Smooth muscle cell (in vitro differentiated cells): ENCODE results near the gene MBLAC1. TPM values are rescaled to one million over a fixed set of nuclear protein-coding genes. Genes with fewer than 3 reads are reported as not detected.

Experiments used
- DNase-seq: peaks from one replicate; lab custom pipeline; 2025; ENCODE audit not compliant: unreplicated experiment; lab: John Stamatoyannopoulos, UW
- H2AFZ ChIP-seq: fragments of 200-600 bp; sonication (generic); 2 replicates; pipeline ENCODE4 v1.6.0; 2016; ENCODE audit warnings: antibody characterized with exemption, low read depth, mild to moderate bottlenecking
- H3F3A ChIP-seq: fragments of 200-600 bp; sonication (generic); 2 replicates; pipeline ENCODE4 v1.6.0; 2017; ENCODE audit warnings: antibody characterized with exemption, low read depth
- H3K27ac ChIP-seq: fragments of 200-600 bp; sonication (generic); 2 replicates; pipeline ENCODE4 v1.5.1; 2016; ENCODE audit warnings: low read depth, mild to moderate bottlenecking
- H3K27me3 ChIP-seq: fragments of 200-600 bp; sonication (generic); 2 replicates; pipeline ENCODE4 v1.6.1; 2016; ENCODE audit warnings: low read depth, mild to moderate bottlenecking
- H3K36me3 ChIP-seq: fragments of 200-600 bp; sonication (generic); 2 replicates; pipeline ENCODE4 v1.5.1; 2016; ENCODE audit warnings: low read depth
- H3K4me1 ChIP-seq: fragments of 200-600 bp; sonication (generic); 2 replicates; pipeline ENCODE4 v1.5.1; 2016; ENCODE audit warnings: low read depth
- H3K4me2 ChIP-seq: fragments of 200-600 bp; sonication (generic); 2 replicates; pipeline ENCODE4 v1.6.0; 2016; ENCODE audit warnings: mild to moderate bottlenecking
- H3K4me3 ChIP-seq: fragments of 200-600 bp; sonication (generic); 2 replicates; pipeline ENCODE4 v1.5.1; 2016; ENCODE audit warnings: mild to moderate bottlenecking
- H3K79me2 ChIP-seq: fragments of 200-600 bp; sonication (generic); 2 replicates; pipeline ENCODE4 v1.6.0; 2016; ENCODE audit warnings: low read depth, mild to moderate bottlenecking
- H3K9ac ChIP-seq: fragments of 200-600 bp; sonication (generic); 2 replicates; pipeline ENCODE4 v1.6.0; 2016; ENCODE audit warnings: low read depth
- H3K9me3 ChIP-seq: fragments of 200-600 bp; sonication (generic); replicated peaks from 2 replicates; pipeline ENCODE4 v1.5.1; 2016; ENCODE audit warnings: low read depth
- H4K20me1 ChIP-seq: fragments of 200-600 bp; sonication (generic); 2 replicates; pipeline ENCODE4 v1.6.0; 2016; ENCODE audit warnings: low read depth
- CTCF ChIP-seq: fragments of 200-600 bp; sonication (generic); IDR thresholded peaks from 2 replicates; pipeline ENCODE4 v1.5.1; 2017; ENCODE audit warnings: borderline replicate concordance, mild to moderate bottlenecking, antibody characterized with exemption; ENCODE audit not compliant: insufficient read depth, poor library complexity, severe bottlenecking
- WGBS: methylation state at CpG from one replicate; pipeline ENCODE4 v1.1.7; 2016; ENCODE audit warnings: low lambda C conversion rate; 5-methylcytosine and 5-hydroxymethylcytosine counted together
- microRNA counts: library from miRNA; unstranded; fragments of <30 nt; microRNA quantifications from one replicate; lab custom pipeline; 2016
- microRNA-seq: library from miRNA; unstranded; fragments of <30 nt; microRNA quantifications from one replicate; pipeline ENCODE4, GENCODE V29; 2016; ENCODE audit warnings: borderline number of aligned reads
- polyA plus RNA-seq: library from polyadenylated mRNA; unstranded; fragments of >200 nt; fragmentation: Nextera tagmentation; extraction: Ambion mirVana; gene quantifications from 2 replicates; pipeline ENCODE4 v1.2.1, GENCODE V29; 2016
- small RNA-seq: library from RNA; depleted of rRNA; stranded (forward); fragments of <200 nt; gene quantifications from one replicate; pipeline ENCODE3, GENCODE V24; 2014
- total RNA-seq: library from RNA; depleted of rRNA; stranded (reverse); fragments of >200 nt; gene quantifications from 2 replicates; pipeline ENCODE4 v1.2.3, GENCODE V29; 2014

Gene MBLAC1
- total and polyA plus RNA-seq, 2 experiments from 2014 or later: 0.76 to 2.3 TPM

DNA sequence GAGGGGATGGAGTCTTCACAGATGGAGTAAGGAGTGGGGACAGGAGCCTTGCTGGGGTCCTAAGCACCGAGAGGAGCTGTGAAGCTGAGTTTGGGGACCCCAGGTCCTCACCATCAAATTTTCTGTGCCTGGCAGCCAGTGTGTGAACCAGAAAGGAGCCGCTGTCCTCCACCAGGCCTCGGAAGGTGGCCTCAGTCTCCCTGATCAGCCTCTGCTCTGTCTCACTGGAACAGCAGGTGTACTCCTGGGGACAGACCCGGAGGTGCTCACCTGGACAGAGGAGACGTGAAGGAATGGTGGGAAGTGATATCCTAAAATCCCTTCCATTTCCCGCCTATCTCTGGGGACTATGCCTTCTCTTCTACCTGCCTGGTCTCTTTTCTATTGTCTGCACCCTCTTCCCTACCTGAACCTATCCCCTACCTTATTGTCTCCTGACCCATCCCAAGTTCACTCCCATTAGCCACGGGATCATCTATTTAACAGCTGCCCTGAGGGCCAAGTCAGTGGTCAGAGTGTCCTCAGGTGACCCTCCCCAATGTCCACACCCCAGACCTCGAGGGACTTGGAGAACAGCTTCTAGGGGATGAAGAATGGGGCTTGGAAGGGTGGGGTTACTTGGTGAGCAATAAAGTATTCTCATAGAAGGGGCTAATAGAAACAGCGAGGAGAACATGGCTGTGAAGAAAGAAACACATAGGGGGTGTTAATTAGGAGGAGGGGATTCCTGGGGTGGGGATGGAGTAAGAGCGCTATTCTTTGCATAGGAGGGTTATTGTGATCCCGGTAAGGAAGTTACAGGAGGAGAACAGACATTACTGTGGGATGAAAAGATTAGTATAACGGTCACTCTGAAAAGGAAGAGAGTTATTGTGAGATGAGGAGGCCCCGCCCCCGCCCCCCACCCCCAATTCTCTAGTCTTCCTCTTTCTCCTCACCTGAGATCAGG, 49.6 kb downstream of the MBLAC1 start:
- Histone ChIP-seq H2AFZ (peak overlapping the region; percentile 99), H4K20me1 (no peaks in the 10 kb centered on the region), H3K27ac (no peak overlapping the region), H3K4me1 (peaks cover 6% of the 10 kb centered on the region), H3K4me3 (peak overlapping the region; percentile 94), H3K4me2 (peak overlapping the region; percentile 99), H3K9ac (peak overlapping the region; percentile 53), H3K36me3 (no peaks in the 10 kb centered on the region), H3F3A (peaks cover 4% of the 10 kb centered on the region), H3K79me2 (no peaks in the 10 kb centered on the region), H3K9me3 (no peaks in the 10 kb centered on the region), H3K27me3 (peaks cover 11% of the 10 kb centered on the region)
- no peak for DNase-seq
- TF ChIP-seq CTCF: no peak
- WGBS: 50% methylated on average over 14 of the region's 14 CpGs

DNA sequence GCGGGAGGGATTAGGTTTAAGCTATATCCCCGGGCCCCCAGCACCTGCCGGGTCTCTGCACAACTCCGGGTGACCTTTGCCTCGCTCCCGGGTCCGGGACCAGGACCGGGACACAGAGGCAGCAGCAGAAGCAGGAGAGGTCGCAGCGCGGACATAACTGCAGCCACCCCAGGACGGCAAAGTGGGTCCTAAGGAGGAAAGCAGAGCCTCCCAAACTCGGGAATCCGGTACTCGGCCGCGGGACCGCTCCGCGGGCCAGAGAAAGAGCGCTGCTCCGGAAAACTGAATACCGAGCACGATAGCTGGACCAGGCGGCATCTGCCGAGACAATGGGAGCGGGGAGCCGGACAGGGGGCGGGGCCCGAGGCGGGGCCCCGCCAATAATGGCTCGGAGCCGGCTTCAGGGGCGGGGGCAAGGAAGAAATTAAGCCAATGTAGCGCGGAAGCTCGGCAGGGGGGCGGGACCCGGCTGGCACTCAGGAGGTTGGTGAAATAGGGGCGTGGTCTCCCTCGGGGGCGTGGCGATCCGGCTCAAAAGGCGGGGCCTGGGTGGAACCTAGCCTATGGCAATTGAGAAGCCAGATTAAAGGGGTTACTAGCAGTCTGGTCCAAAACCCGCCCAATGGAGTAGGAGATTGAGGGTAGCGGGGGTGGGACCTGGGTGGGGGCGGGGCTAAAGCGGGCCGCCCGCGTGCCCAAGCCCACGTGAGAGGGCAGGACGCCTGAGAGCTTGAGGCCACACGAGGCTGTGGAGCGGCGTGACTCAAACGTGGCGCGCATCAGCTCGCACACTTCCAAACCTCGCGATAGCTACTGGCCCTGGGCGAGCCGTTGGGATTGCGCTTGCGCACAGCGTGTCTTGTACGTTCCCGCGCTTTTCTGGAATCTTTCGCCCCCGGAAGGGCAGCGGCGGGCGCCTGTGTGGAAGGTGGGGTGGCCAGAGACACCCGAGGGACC, 50.6 kb downstream of the MBLAC1 start, which contains the start of the genes GPC2 and STAG3:
GPC2 (minus strand) TSS at position 337 of the 957 bp plus-strand sequence; CDS start at position 155, 182 bp downstream.
STAG3 (plus strand) TSS at position 874 of the 957 bp plus-strand sequence. CDS start 2,639 bp downstream, outside the sequence.
- WGBS: 24% methylated on average over 77 of the region's 78 CpGs
- peak within 1 kb of the TSS; percentile 53 for H3K9ac ChIP-seq
- no peaks in the 10 kb centered on the region for H4K20me1 ChIP-seq
- peaks cover 1% of the 10 kb centered on the region for H3K27me3 ChIP-seq
- no peaks in the 10 kb centered on the region for H3F3A ChIP-seq
- H3K4me1 ChIP-seq: peaks cover 6% of the 10 kb centered on the region
- peak within 1 kb of the TSS; percentile 99 for H3K4me2 ChIP-seq
- no peaks in the 10 kb centered on the region for H3K9me3 ChIP-seq
- H3K79me2 ChIP-seq: no peaks in the 10 kb centered on the region
- no peaks in the 10 kb centered on the region for H3K36me3 ChIP-seq
- no peak within 1 kb of the TSS for H3K27ac ChIP-seq
- peak; percentile 76 for DNase-seq
- TF ChIP-seq CTCF: no peak
- H3K4me3 ChIP-seq: peak within 1 kb of the TSS; percentile 94
- H2AFZ ChIP-seq: peak within 1 kb of the TSS; percentile 99

MicroRNA genes within 50 kb of the gene (microRNA counts, 767-probe panel; counts per million panel counts)
- microRNA hsa-miR-106b-5p (lab: Ali Mortazavi, UCI) (6,319 counts per million, percentile 33 among the panel's probes with 10 or more counts), microRNA hsa-miR-25-3p (lab: Ali Mortazavi, UCI) (8,744 counts per million, percentile 64 among the panel's probes with 10 or more counts), microRNA hsa-miR-93-5p (lab: Ali Mortazavi, UCI) (9,580 counts per million, percentile 76 among the panel's probes with 10 or more counts)

Small RNAs within 50 kb of the gene (microRNA-seq; reads per million reads assigned to microRNA genes)
- gene MIR106B (3,257 reads per million, percentile 88 among the genes with 10 or more reads in this experiment), gene MIR25 (302 reads per million, percentile 69 among the genes with 10 or more reads in this experiment), gene MIR4658 (not detected), gene MIR93 (6,177 reads per million, percentile 92 among the genes with 10 or more reads in this experiment)

Small RNAs within 50 kb of the gene (small RNA-seq; reads per million reads assigned to genes)
- 13.0 reads per million, percentile 82 among the genes with 10 or more reads in this experiment for gene MIR106B
- gene MIR25: 134 reads per million, percentile 99 among the genes with 10 or more reads in this experiment
- 70.4 reads per million, percentile 97 among the genes with 10 or more reads in this experiment for gene MIR93

Other genes starting within 250 kb of the MBLAC1 start
- gene OR2AE1, start 249.9 kb upstream of the MBLAC1 start, total RNA-seq: not detected in 2 replicates
- gene OR2AE1, start 249.9 kb upstream of the MBLAC1 start, polyA plus RNA-seq: not detected in 2 replicates
- not detected in 2 replicates for gene TRIM4, start 207.4 kb upstream of the MBLAC1 start, total RNA-seq
- gene TRIM4, start 207.4 kb upstream of the MBLAC1 start, polyA plus RNA-seq: not detected in 2 replicates
- gene GJC3, start 197.3 kb upstream of the MBLAC1 start, total RNA-seq: not detected in 2 replicates
- gene GJC3, start 197.3 kb upstream of the MBLAC1 start, polyA plus RNA-seq: not detected in 2 replicates
- 0.94 and 4.5 TPM in 2 replicates for gene AZGP1, start 150.9 kb upstream of the MBLAC1 start, total RNA-seq
- not detected in 2 replicates for gene AZGP1, start 150.9 kb upstream of the MBLAC1 start, polyA plus RNA-seq
- gene ZKSCAN1, start 111.4 kb upstream of the MBLAC1 start, total RNA-seq: 32.2 and 43.9 TPM in 2 replicates
- gene ZKSCAN1, start 111.4 kb upstream of the MBLAC1 start, polyA plus RNA-seq: 25.4 and 26.0 TPM in 2 replicates
- 11.3 and 12.1 TPM in 2 replicates for gene ZSCAN21, start 77.2 kb upstream of the MBLAC1 start, total RNA-seq
- 15.3 and 17.5 TPM in 2 replicates for gene ZSCAN21, start 77.2 kb upstream of the MBLAC1 start, polyA plus RNA-seq
- 21.2 and 21.6 TPM in 2 replicates for gene ZNF3, start 45.2 kb upstream of the MBLAC1 start, total RNA-seq
- 22.0 and 25.2 TPM in 2 replicates for gene ZNF3, start 45.2 kb upstream of the MBLAC1 start, polyA plus RNA-seq
- 71.9 and 107 TPM in 2 replicates for gene COPS6, start 38.0 kb upstream of the MBLAC1 start, total RNA-seq
- gene COPS6, start 38.0 kb upstream of the MBLAC1 start, polyA plus RNA-seq: 251 and 259 TPM in 2 replicates
- 36.4 and 47.6 TPM in 2 replicates for gene MCM7, start 25.6 kb upstream of the MBLAC1 start, total RNA-seq
- 56.9 and 59.7 TPM in 2 replicates for gene MCM7, start 25.6 kb upstream of the MBLAC1 start, polyA plus RNA-seq
- gene AP4M1, start 25.3 kb upstream of the MBLAC1 start, total RNA-seq: 10.1 and 18.0 TPM in 2 replicates
- 16.9 and 17.7 TPM in 2 replicates for gene AP4M1, start 25.3 kb upstream of the MBLAC1 start, polyA plus RNA-seq
- gene TAF6, start 7.6 kb upstream of the MBLAC1 start, total RNA-seq: 26.6 and 61.0 TPM in 2 replicates
- gene TAF6, start 7.6 kb upstream of the MBLAC1 start, polyA plus RNA-seq: 78.0 and 83.9 TPM in 2 replicates
- 22.6 and 26.6 TPM in 2 replicates for gene CNPY4, start 7.3 kb upstream of the MBLAC1 start, total RNA-seq
- gene CNPY4, start 7.3 kb upstream of the MBLAC1 start, polyA plus RNA-seq: 29.3 and 39.5 TPM in 2 replicates
- gene LAMTOR4, start 22.0 kb downstream of the MBLAC1 start, total RNA-seq: 75.2 and 108 TPM in 2 replicates
- gene LAMTOR4, start 22.0 kb downstream of the MBLAC1 start, polyA plus RNA-seq: 203 and 217 TPM in 2 replicates
- 4.4 and 7.0 TPM in 2 replicates for gene TRAPPC14, start 31.8 kb downstream of the MBLAC1 start, total RNA-seq
- 5.4 and 14.7 TPM in 2 replicates for gene TRAPPC14, start 31.8 kb downstream of the MBLAC1 start, polyA plus RNA-seq
- gene GAL3ST4, start 41.6 kb downstream of the MBLAC1 start, total RNA-seq: 4.8 and 6.5 TPM in 2 replicates
- 7.2 and 7.4 TPM in 2 replicates for gene GAL3ST4, start 41.6 kb downstream of the MBLAC1 start, polyA plus RNA-seq
- gene GPC2, start 50.4 kb downstream of the MBLAC1 start, total RNA-seq: 3.5 and 7.1 TPM in 2 replicates
- gene GPC2, start 50.4 kb downstream of the MBLAC1 start, polyA plus RNA-seq: 3.2 and 8.5 TPM in 2 replicates
- gene STAG3, start 51.0 kb downstream of the MBLAC1 start, total RNA-seq: 0.04 and 0.85 TPM in 2 replicates
- gene STAG3, start 51.0 kb downstream of the MBLAC1 start, polyA plus RNA-seq: 0.96 and 1.3 TPM in 2 replicates
- gene PVRIG, start 93.0 kb downstream of the MBLAC1 start, total RNA-seq: not detected in 2 replicates
- 0.41 TPM in 1 of 2 replicates, not detected in the other for gene PVRIG, start 93.0 kb downstream of the MBLAC1 start, polyA plus RNA-seq
- gene SPDYE3, start 180.7 kb downstream of the MBLAC1 start, total RNA-seq: not detected in 2 replicates
- gene SPDYE3, start 180.7 kb downstream of the MBLAC1 start, polyA plus RNA-seq: 1.8 and 3.4 TPM in 2 replicates
- 12.0 TPM in 2 replicates for gene PILRB, start 231.2 kb downstream of the MBLAC1 start, total RNA-seq
- gene PILRB, start 231.2 kb downstream of the MBLAC1 start, polyA plus RNA-seq: 10.1 and 14.5 TPM in 2 replicates
- gene PILRA, start 246.5 kb downstream of the MBLAC1 start, total RNA-seq: 1.3 and 1.4 TPM in 2 replicates
- gene PILRA, start 246.5 kb downstream of the MBLAC1 start, polyA plus RNA-seq: 1.8 and 2.0 TPM in 2 replicates